WTC11 (cell line): ENCODE data around the gene RLN3. TPM values are rescaled to one million over a fixed set of nuclear protein-coding genes. Genes with fewer than 3 reads are reported as not detected.

Source experiments
- ATAC-seq: fragments of 200-7000 bp; cut with Tn5 transposase; 2 replicates; pipeline ENCODE4 v1.10.0; 2021; ENCODE audit warnings: mild to moderate bottlenecking, moderate library complexity
- Bru-seq: library from RNA; stranded (reverse); fragments of 400-500 nt; gene quantifications from one replicate; lab custom pipeline; 2021; lab: Mats Ljungman, UMichigan
- CTCF ChIA-PET: fragments of 300-600 bp; sonication (Branson Sonifier 250); formaldehyde crosslinking; loops from one replicate; lab custom pipeline; 2021; ENCODE audit warnings: antibody characterized with exemption; lab: Charles Lee
- POLR2A ChIA-PET: fragments of 350-600 bp; sonication (Branson Sonifier 250); formaldehyde crosslinking; loops from one replicate; lab custom pipeline; 2021; ENCODE audit warnings: antibody characterized with exemption; lab: Charles Lee
- DNase-seq: peaks from one replicate; pipeline ENCODE4 v3.0.0; 2021; ENCODE audit warnings: low spot score
- H3K27ac Mint-ChIP-seq: 2 replicates; pipeline ENCODE4 v1.8.0; 2021; ENCODE audit warnings: mixed read lengths
- H3K27me3 Mint-ChIP-seq: 2 replicates; pipeline ENCODE4 v1.8.0; 2021; ENCODE audit warnings: low read depth, mild to moderate bottlenecking, moderate library complexity, mixed read lengths
- H3K36me3 Mint-ChIP-seq: 2 replicates; pipeline ENCODE4 v1.8.0; 2021; ENCODE audit warnings: mixed read lengths
- H3K4me1 Mint-ChIP-seq: 2 replicates; pipeline ENCODE4 v1.8.0; 2022; ENCODE audit warnings: mixed read lengths
- H3K4me3 Mint-ChIP-seq: 2 replicates; pipeline ENCODE4 v1.8.0; 2021; ENCODE audit warnings: mild to moderate bottlenecking, moderate library complexity, mixed read lengths
- H3K9me3 Mint-ChIP-seq: 2 replicates; pipeline ENCODE4 v1.8.0; 2021; ENCODE audit warnings: mixed read lengths
- ARID4B ChIP-seq: sonication (generic); formaldehyde crosslinking; IDR thresholded peaks from 2 replicates; pipeline ENCODE4 v1.8.0; 2023; ENCODE audit warnings: missing genetic modification reagents, mild to moderate bottlenecking, borderline replicate concordance
- GABPB1 ChIP-seq: sonication (generic); formaldehyde crosslinking; IDR thresholded peaks from 2 replicates; pipeline ENCODE4 v1.8.1; 2023; ENCODE audit warnings: mild to moderate bottlenecking, missing genetic modification reagents
- HMGXB4 ChIP-seq: sonication (generic); formaldehyde crosslinking; IDR thresholded peaks from 2 replicates; pipeline ENCODE4 v1.8.1; 2023; ENCODE audit warnings: mild to moderate bottlenecking, moderate library complexity, missing genetic modification reagents
- IRF2 ChIP-seq: sonication (generic); formaldehyde crosslinking; IDR thresholded peaks from 2 replicates; pipeline ENCODE4 v1.8.0; 2022; ENCODE audit warnings: low read depth, missing genetic modification reagents, borderline replicate concordance
- KAT7 ChIP-seq: sonication (generic); formaldehyde crosslinking; IDR thresholded peaks from 2 replicates; pipeline ENCODE4 v1.8.1; 2023; ENCODE audit warnings: missing genetic modification reagents, mild to moderate bottlenecking, borderline replicate concordance
- NR2C2 ChIP-seq: sonication (generic); formaldehyde crosslinking; IDR thresholded peaks from 2 replicates; pipeline ENCODE4 v1.8.0; 2022; ENCODE audit warnings: mild to moderate bottlenecking, missing genetic modification reagents
- SP1 ChIP-seq: sonication (generic); formaldehyde crosslinking; conservative IDR thresholded peaks from 2 replicates; pipeline ENCODE4 v1.8.1; 2022; ENCODE audit warnings: missing genetic modification reagents
- ZNF263 ChIP-seq: sonication (generic); formaldehyde crosslinking; IDR thresholded peaks from 2 replicates; pipeline ENCODE4 v1.8.1; 2022; ENCODE audit warnings: low read depth, mild to moderate bottlenecking, moderate library complexity, missing genetic modification reagents
- ZNF281 ChIP-seq: sonication (generic); formaldehyde crosslinking; IDR thresholded peaks from 2 replicates; pipeline ENCODE4 v1.8.0; 2023; ENCODE audit warnings: mild to moderate bottlenecking, missing genetic modification reagents
- ZNF396 ChIP-seq: fragments of 250-450 bp; sonication (Bioruptor Pico); IDR thresholded peaks from 2 replicates; pipeline ENCODE4 v1.8.0; 2021; ENCODE audit warnings: mild to moderate bottlenecking, moderate library complexity, borderline replicate concordance
- ZNF512 ChIP-seq: sonication (generic); formaldehyde crosslinking; IDR thresholded peaks from 2 replicates; pipeline ENCODE4 v1.8.1; 2022; ENCODE audit warnings: missing genetic modification reagents, borderline replicate concordance
- long read RNA-seq, 3 experiments: library from RNA in 1 of 3; library from capped mRNA in 1 of 3; library from polyadenylated mRNA in 1 of 3; unstranded in 2 of 3; stranded (forward) in 1 of 3; transcript quantifications; one replicate each; pipeline ENCODE4 v2.0.0, GENCODE V29; 2021
- total RNA-seq: library from RNA; stranded (reverse); gene quantifications from 3 replicates; pipeline ENCODE4 v1.2.3, GENCODE V29; 2021

The RLN3 gene
- total RNA-seq (not detected in 3 replicates), Bru-seq, nascent RNA (percentile 11 among the genes with signal in this experiment)
- long read RNA-seq, experiment 1: 0 reads
- long read RNA-seq, experiment 2: 0 reads
- long read RNA-seq, experiment 3: 0 reads

- peaks cover 15% of the 10 kb centered on the region for H3K27me3 Mint-ChIP-seq
- no peak for ATAC-seq
- H3K4me3 Mint-ChIP-seq: no peak within 1 kb of the TSS
- no peaks in the 10 kb centered on the region for H3K36me3 Mint-ChIP-seq
- no peaks in the 10 kb centered on the region for H3K9me3 Mint-ChIP-seq
- TF ChIP-seq IRF2 (CRISPR knock-in tag): no peak
- no peak for TF ChIP-seq HMGXB4 (CRISPR knock-in tag)
- no peak for TF ChIP-seq KAT7 (CRISPR knock-in tag)
- no peak for TF ChIP-seq ZNF512 (CRISPR knock-in tag)
- TF ChIP-seq ZNF396 (CRISPR knock-in tag): no peak
- TF ChIP-seq ARID4B: no peak
- TF ChIP-seq GABPB1 (CRISPR knock-in tag): no peak
- no peak for TF ChIP-seq ZNF263 (CRISPR knock-in tag)
- TF ChIP-seq ZNF281 (CRISPR knock-in tag): no peak
- CTCF ChIA-PET: interaction anchor here (1.1 to 3.0 kb wide), 4 partner anchors 27 to 166 kb away, joined by 4 to 12 read pairs (median 4); no protein-coding TSS in a partner anchor
- DNase-seq: no peak
- POLR2A ChIA-PET: interaction anchor here (0.6 kb wide), 1 partner anchor 9 kb away, joined by 3 read pairs; no protein-coding TSS in a partner anchor
- H3K27ac Mint-ChIP-seq: no peak within 1 kb of the TSS
- H3K4me1 Mint-ChIP-seq: peaks cover 10% of the 10 kb centered on the region
These were observed at the start of gene RLN3 for GRCh38 chr19:14027856-14028450. RLN3 (plus strand) TSS chr19:14028148; CDS start chr19:14028205, 57 bp downstream.

GRCh38 chr19:13978351-13979243 is 49.4 kb upstream of the RLN3 start:
- CTCF ChIA-PET: interaction anchor here (0.6 to 2.5 kb wide), 25 partner anchors 10 to 918 kb away, joined by 3 to 23 read pairs (median 6); partner anchors contain the start of genes DCAF15, IL27RA, MISP3 and PODNL1
- peak; percentile 68 for TF ChIP-seq SP1 (CRISPR knock-in tag)
- no peak for TF ChIP-seq NR2C2 (CRISPR knock-in tag)
- POLR2A ChIA-PET: interaction anchor here (0.6 to 1.9 kb wide), 14 partner anchors 8 to 385 kb away, joined by 3 to 16 read pairs (median 4); partner anchors contain the start of genes IL27RA and RFX1
- no peaks in the 10 kb centered on the region; the same call in 1 of the 2 replicates for H3K27me3 Mint-ChIP-seq
- peak overlapping the region; percentile 57 for H3K4me3 Mint-ChIP-seq
- H3K36me3 Mint-ChIP-seq: peaks cover 3% of the 10 kb centered on the region; the same call in 1 of the 2 replicates
- no peaks in the 10 kb centered on the region for H3K9me3 Mint-ChIP-seq
- H3K4me1 Mint-ChIP-seq: peaks cover 23% of the 10 kb centered on the region
- DNase-seq (peak; percentile 99), ATAC-seq (peak; percentile 93)
- H3K27ac Mint-ChIP-seq: peak overlapping the region; percentile 27; the same call in 1 of the 2 replicates
